DOHH2 (cell line): ENCODE data around the gene PAIP1.

Source experiments
- CTCF ChIP-seq: fragments of 200-600 bp; sonication (generic); IDR thresholded peaks from one replicate; pipeline ENCODE4 v1.5.1; 2014; ENCODE audit warnings: antibody characterized with exemption, mild to moderate bottlenecking, low read depth, low read length; ENCODE audit not compliant: poor library complexity, severe bottlenecking
- EZH2phosphoT487 ChIP-seq: fragments of 200-600 bp; sonication (generic); IDR thresholded peaks from 2 replicates; pipeline ENCODE4 v1.6.1; 2017; ENCODE audit warnings: borderline replicate concordance, mild to moderate bottlenecking, antibody characterized with exemption, low read length, moderate library complexity, mixed read lengths

DNA sequence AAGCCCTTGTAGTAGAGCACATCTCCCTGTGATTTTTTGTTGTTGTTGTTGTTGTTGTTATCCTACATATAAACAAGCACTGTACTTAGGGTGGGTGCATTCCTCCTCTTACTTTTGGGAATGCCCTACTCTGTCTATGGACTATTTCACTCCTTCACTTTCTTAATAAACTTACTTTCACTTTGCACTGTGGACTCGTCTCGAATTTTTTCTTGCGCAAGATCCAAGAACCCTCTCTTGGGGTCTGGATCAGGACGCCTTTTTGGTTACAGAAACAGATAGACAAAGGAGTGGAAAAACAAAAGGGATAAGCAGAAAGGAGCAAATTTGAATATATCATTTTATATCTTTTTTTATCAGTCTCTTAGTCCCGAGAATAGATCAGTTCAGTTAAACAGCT is 14.4 kb upstream of the PAIP1 start:
- TF ChIP-seq CTCF: no peak
- TF ChIP-seq EZH2phosphoT487: no peak
